GM18526 (cell line): Measurements from ENCODE around the gene WEE2.
A peak's percentile ranks its signal among the peaks of the same experiment; 100 is the strongest.

ENCODE experiments used
- POLR2A ChIP-seq: IDR thresholded peaks from 3 replicates; pipeline ENCODE4 v1.6.1; 2011; ENCODE audit not compliant: insufficient read length; ENCODE audit errors: extremely low read depth

WEE2 gene

DNA sequence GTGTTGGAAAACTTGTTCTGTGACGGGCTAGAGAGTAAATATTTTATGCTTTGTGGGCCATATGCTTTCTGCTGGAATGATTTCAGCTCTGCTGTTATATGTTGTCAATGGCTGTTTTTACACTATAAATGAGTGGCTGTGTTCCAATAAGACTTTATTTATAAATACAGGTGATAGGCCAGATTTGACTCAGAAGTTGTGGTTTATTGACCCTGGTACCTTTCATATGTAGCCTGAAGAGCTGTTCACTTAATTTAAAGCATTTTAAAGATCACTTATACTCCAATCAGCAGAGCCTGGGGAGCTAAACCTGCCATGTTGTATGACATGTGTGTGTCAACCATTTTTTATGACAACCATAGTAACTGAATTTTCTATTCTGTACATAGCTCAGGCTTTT lies 20.9 kb downstream of the WEE2 start:
- TF ChIP-seq POLR2A: no peak

DNA sequence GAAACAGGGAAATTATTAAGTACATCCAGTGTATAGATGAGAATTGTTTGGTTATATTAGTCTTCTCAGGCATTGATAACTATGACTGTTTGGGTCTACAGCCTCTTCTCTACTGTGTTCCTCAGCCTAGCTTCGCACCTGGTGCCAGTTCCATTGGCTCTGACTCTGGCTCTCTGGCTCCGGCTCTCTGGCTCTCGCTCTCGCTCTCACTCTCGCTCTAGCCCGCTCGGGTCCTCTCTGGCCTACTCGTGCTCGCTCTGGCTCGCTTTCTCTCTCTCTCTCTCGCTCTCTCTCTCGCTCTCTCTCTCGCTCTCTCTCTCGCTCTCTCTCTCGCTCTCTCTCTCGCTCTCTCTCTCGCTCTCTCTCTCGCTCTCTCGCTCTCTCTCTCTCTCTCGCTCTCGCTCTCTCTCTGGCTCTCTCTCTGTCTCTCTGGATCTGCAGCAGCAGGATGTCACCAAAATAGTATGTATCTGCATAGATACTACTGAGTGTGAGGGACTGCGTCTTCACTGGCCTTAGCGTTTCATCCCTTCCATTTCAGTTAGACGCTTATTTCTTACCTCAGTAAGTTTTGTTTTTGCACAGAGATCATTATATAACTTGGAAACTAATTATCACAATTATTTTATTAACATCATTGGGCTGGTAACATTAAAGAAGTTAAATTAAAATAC lies 23.5 kb downstream of the WEE2 start:
- TF ChIP-seq POLR2A: no peak

DNA sequence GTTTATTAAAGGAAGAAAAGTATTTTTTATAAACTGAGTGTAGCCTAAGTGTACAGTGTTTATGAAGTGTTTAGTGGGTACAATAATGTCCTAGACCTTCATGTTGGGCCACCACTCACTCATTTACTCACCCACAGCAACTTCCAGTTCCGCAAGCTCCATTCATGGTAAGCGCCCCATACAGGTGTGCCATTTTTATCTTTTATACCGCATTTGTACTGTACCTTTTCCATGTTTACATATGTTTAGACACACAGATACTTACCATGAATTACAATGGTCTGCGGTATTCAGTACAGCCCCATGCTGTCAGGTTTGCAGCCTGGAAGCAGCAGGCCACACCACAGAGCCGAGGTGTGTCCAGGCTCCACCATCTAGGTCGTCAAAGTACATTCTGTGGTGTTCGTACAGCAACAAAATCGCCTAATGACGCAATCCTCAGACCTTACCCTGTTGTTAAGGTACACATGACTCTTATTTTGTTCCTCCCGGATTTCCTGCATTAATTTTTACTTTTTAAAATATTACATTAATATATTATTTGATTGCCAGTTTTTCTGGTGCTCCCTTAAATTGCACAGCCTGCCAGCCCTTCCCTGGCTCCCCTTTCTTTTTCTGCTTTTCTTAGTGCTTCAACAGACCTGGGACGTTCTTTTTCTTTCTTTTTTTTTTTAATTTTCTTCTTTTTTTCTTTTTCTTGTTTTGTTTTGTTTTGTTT lies 29.1 kb downstream of the WEE2 start:
- TF ChIP-seq POLR2A: no peak

DNA sequence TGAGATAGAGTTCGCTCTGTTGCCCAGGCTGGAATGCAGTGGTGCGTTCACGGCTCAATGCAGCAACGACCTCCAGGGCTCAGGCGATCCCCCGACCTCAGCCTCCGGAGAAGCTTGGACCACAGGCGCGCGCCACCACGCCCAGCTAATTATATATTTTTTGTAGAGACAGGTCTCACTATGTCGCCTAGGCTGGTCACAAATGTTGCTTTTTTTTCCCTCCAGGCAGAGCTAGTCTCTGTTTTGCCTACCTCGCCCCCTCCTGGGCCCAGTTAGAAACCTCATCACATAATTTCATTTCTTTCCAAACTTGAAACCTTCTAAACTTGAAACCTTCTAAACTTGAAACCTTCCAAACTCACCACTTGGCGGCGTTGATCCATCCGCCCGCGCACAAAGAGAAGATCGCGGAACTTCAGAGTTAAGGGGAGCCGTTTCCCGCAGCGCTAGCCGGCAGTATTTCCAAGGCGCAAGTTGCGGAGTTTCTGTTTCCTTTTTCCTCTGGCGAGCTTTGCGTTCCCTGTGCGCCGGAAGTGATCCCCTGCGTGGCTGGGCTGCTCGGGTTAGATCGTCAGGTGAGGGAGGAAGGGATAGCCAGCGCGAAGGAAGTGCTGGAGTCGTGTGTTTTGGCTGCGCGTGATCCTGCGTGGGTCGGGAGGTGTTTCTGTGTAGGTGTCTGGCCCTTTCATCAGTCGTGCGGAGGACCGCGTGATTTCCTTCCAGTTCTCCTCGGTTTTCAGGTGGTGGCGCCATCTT lies 29.9 kb downstream of the WEE2 start, which contains the start of gene SSBP1:
TSS of gene SSBP1 (plus strand) at position 523 of the 756 bp plus-strand sequence. CDS start 809 bp downstream, outside the sequence.
- TF ChIP-seq POLR2A: peak; percentile 93

DNA sequence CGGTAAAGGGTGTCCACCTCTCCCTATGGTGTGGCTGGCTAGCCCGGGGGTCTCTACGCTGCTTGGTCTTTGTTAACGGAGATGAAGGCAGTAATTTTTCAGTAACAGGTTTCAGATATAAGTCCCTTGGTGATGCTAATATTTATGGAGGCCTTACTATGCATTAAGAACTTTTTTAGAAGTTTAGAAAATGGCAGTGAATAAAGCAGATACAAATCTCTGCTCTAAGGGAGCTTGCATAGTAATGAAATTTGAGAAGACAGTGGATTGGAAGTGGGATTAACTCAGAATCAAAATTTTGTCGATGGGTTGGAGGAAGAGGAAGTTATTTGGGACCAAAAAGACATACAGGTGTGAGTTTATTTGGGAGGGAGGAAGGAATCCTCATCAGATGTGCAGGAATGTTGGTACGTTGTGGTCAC lies 30.4 kb downstream of the WEE2 start:
- TF ChIP-seq POLR2A: no peak

DNA sequence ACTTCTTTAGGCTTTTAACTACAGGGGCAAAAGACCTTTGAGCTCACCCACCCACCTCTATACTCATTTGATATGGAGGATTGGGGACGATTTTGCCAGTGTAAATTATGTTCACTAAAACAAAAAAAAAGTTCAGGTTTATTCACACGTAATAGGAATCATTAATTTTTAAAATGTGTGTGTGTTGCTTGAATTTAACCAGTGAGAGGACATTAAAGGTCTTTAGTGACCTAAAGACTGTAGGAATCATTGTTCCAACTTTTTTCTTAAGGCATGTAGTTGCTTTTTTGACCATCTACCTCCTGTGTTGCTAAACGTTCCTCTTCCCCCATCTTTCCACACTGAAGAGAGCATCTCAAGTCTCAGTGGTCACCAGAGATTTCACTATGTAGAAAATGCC lies 31.1 kb downstream of the WEE2 start:
- no peak for TF ChIP-seq POLR2A

DNA sequence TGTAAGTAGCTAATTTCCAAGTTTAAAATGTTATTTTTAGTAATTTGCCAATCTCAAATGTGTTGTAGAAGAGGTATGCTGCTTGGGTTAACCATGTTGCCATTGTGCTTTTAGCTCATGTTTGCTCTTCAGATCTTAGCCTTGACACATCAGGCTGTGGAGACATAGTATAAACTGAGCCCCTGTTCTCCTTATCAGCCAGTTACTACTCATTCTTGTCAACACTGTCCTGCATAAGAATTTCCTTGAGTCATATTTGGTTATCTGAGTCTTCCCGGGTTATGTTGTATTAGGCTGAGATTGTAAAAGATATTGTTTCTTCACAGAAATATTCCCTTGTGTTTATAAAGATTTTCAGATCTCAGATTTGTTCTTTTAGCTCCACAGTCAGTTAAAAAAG lies 34.1 kb downstream of the WEE2 start:
- no peak for TF ChIP-seq POLR2A

DNA sequence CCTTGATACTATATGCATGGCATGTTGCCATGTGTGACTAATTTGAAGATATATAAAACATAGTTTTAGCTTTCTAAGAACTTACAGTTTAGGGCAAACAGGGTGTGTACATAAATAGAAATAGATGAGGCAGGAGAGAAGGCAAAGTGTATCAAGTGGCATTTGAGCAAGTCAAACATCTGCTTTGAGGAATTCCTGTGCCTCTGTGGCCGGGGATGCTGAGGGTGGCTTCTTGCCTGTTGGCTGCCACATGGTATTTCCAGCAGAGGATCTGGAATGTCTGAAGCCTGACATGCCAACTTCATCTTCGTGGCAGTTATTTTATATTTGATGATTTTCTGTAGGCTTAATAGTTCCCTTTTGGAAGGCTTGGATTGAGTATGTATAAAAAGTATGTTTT lies 36.0 kb downstream of the WEE2 start:
- no peak for TF ChIP-seq POLR2A

DNA sequence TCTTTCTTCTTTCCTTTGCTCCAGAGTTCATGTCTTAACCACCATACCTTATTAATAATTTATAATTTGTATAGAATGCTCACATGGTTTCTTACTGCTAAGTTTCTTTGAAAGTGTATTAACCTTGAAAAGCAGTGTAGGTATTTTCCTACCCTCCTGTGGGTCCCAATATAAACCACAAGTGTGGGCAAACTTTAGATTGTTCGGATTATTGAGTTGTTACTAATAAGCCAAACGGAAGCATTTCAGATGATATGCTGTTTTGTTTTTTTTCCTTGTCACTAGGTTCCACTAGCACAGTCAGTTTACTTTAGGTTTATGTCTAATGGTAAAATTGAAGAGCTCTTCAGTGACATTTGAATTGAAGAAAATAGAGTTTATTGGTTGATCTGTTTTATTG lies 40.2 kb downstream of the WEE2 start:
- no peak for TF ChIP-seq POLR2A

DNA sequence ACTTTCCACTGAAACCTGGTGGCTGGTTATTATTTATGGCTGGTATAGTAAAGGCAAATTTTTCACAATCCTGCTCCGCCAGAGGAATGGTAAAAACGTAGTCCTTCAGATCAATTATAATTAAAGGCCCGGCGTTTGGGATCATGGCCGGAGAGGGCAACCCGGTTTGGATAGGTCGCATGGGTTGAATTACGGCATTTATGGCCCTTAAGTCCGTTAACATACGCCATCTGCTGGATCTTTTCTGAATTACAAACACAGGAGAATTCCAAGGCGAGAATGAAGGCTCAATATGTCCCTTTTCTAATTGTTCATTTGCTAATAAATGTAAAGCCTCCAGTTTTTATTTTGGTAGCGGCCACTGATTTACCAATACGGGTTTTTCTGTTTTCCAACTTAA lies 44.5 kb downstream of the WEE2 start:
- no peak for TF ChIP-seq POLR2A

DNA sequence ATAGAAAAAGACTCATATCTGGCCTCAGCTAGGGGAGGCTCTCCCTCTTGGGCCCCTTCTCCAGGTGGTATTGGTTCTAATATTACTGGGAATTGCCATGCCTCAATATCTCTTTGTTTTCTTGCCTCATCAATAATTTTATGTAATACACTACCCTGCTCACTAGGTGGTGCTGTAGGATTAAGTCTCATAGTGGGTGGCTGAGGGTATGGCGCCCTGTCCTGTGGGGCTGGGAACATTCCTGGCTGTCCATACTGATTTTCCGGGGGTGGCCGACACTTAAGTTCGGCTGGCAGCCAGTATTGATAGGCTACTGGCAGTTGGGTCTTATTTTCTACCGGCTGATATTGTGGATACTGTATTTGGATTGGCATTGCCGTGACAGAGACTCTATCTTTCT lies 46.8 kb downstream of the WEE2 start:
- no peak for TF ChIP-seq POLR2A

DNA sequence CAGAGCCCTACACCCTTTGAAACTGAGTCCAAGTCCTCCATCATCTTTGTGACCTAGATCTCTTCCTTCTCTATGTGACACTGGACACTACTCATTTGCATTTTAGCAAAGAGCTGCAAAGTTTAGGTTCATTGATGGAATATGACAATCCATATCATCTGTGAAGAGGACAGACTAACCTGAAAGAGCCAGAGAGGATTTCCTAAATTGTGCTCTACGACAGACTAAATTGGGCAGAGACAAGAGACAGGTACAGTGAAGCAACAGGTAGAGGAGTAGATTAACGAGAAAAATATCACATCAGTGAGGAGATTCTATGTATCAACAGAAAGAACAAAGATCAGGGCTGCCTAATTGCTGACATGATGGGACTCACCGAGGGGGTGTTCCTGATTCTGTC lies 55.6 kb downstream of the WEE2 start, which contains the start of gene TAS2R3:
TSS of gene TAS2R3 (plus strand) at position 301 of the 400 bp plus-strand sequence. CDS start at position 363, 62 bp downstream.
- no peak for TF ChIP-seq POLR2A

DNA sequence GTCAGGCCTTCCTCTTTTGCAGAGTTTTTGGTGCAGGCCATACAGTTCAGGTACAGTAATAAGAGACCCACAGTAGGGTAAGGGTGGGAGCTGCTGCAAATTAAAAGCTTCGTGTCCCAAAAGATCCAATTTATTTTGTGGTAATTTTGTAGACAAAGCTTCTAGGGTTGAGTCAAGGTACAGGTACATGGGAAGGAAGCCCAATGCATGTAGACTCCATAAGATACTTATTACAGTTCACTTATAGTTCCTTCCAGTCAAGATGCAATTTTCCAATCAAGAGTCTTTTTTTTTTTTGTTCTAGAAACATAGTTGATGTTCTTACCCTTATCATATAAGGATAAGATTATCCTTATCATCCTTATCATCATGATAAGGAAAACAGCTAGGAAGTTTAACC lies 68.2 kb downstream of the WEE2 start, which contains the start of gene TAS2R4:
TSS of gene TAS2R4 (plus strand) at position 301 of the 400 bp plus-strand sequence. CDS start 1,815 bp downstream, outside the sequence.
- no peak for TF ChIP-seq POLR2A
